NT2/D1 (cell line): ENCODE measurements around the gene MAPK6.
"Not testable (repeated sequence)": the region's sequence is repeated elsewhere in the genome, so short reads cannot be mapped to it uniquely, and the experiment has no call there.

Source experiments
- DNase-seq: peaks from one replicate; pipeline ENCODE4 v3.0.0-alpha.2; 2011; ENCODE audit warnings: low read depth, low spot score
- H3K27me3 ChIP-seq: 2 replicates; pipeline ENCODE4 v1.6.0; 2011; ENCODE audit warnings: mild to moderate bottlenecking; ENCODE audit not compliant: insufficient read length, insufficient read depth
- H3K36me3 ChIP-seq: 2 replicates; pipeline ENCODE4 v1.6.1; 2011; ENCODE audit warnings: mild to moderate bottlenecking, low read length, mixed read lengths; ENCODE audit not compliant: insufficient read depth, insufficient read length
- H3K4me1 ChIP-seq: 2 replicates; pipeline ENCODE4 v1.5.1; 2011; ENCODE audit not compliant: insufficient read depth, insufficient read length
- H3K4me3 ChIP-seq: 2 replicates; pipeline ENCODE4 v1.5.1; 2011; ENCODE audit warnings: low read depth; ENCODE audit not compliant: insufficient read length
- H3K9ac ChIP-seq: 2 replicates; pipeline ENCODE4 v1.6.0; 2011; ENCODE audit warnings: low read depth; ENCODE audit not compliant: insufficient read length
- H3K9me3 ChIP-seq: 2 replicates; pipeline ENCODE4 v1.5.1; 2011; ENCODE audit warnings: mild to moderate bottlenecking, low read length; ENCODE audit not compliant: insufficient read depth
- SUZ12 ChIP-seq: IDR thresholded peaks from 2 replicates; pipeline ENCODE4 v1.6.1; 2011; ENCODE audit not compliant: insufficient read length, insufficient read depth; ENCODE audit errors: extremely low read depth
- YY1 ChIP-seq: IDR thresholded peaks from 2 replicates; pipeline ENCODE4 v1.6.1; 2011; ENCODE audit not compliant: insufficient read length, insufficient read depth
- ZNF274 ChIP-seq: IDR thresholded peaks from 2 replicates; pipeline ENCODE4 v1.6.1; 2011; ENCODE audit warnings: mild to moderate bottlenecking, low read depth, low read length

The MAPK6 gene

GRCh38 chr15:52082197-52083036 lies 63.4 kb downstream of the MAPK6 start:
- no peak overlapping the region for H3K4me3 ChIP-seq
- H3K9ac ChIP-seq: no peak overlapping the region
- TF ChIP-seq ZNF274: no peak
- TF ChIP-seq SUZ12: no peak
- no peak for TF ChIP-seq YY1
- DNase-seq: no peak
- H3K9me3 ChIP-seq: peaks cover 11% of the 10 kb centered on the region
- no peaks in the 10 kb centered on the region for H3K27me3 ChIP-seq
- H3K36me3 ChIP-seq: no peaks in the 10 kb centered on the region
- H3K4me1 ChIP-seq: no peaks in the 10 kb centered on the region

DNA sequence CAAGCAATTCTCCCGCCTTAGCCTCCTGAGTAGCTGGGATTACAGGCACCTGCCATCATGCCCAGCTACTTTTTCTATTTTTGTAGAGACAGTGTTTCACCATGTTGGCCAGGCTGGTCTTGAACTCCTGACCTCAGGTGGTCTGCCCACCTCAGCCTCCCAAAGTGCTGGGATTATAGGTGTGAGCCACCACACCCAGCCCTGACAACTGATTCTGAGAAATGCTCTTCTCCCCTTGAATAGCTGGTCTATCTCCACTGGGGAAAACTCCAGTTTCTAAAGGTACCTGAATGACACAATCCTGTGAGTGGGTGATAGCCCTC lies 64.0 kb downstream of the MAPK6 start:
- H3K9me3 ChIP-seq: peaks cover 11% of the 10 kb centered on the region
- not testable (repeated sequence) for DNase-seq, H3K4me3 ChIP-seq, H3K27me3 ChIP-seq, H3K4me1 ChIP-seq, H3K36me3 ChIP-seq, H3K9ac ChIP-seq

DNA sequence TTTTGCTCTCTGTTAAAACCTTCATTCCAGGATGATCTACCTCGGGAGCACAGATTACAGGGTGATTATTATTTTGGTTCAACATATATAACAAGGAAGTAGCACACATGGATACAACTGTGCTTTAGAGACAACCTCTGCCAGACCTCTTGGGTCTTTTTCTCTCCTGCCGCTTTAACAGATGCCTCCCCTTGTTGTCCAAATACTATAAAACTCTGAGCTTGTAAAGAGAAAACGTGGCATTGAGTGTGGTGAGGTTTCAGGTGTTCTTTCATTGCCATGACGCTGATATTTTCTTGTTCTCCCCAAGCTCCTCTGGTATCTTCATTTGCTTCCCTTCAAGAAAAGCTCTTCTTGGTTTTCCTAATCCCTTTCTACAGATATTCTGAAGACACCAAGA lies 64.6 kb downstream of the MAPK6 start:
- no peak for DNase-seq
- TF ChIP-seq YY1 (no peak), ZNF274 (no peak), SUZ12 (no peak)
- H3K27me3 ChIP-seq: no peaks in the 10 kb centered on the region
- no peak overlapping the region for H3K4me3 ChIP-seq
- no peak overlapping the region for H3K9ac ChIP-seq
- no peaks in the 10 kb centered on the region for H3K4me1 ChIP-seq
- H3K36me3 ChIP-seq: no peaks in the 10 kb centered on the region
- peaks cover 11% of the 10 kb centered on the region for H3K9me3 ChIP-seq

- no peak for TF ChIP-seq YY1
- TF ChIP-seq SUZ12: no peak
- TF ChIP-seq ZNF274: no peak
- DNase-seq: no peak
- H3K36me3 ChIP-seq: no peaks in the 10 kb centered on the region
Observed at GRCh38 chr15:52085299-52085698, 66.3 kb downstream of the MAPK6 start.

DNA sequence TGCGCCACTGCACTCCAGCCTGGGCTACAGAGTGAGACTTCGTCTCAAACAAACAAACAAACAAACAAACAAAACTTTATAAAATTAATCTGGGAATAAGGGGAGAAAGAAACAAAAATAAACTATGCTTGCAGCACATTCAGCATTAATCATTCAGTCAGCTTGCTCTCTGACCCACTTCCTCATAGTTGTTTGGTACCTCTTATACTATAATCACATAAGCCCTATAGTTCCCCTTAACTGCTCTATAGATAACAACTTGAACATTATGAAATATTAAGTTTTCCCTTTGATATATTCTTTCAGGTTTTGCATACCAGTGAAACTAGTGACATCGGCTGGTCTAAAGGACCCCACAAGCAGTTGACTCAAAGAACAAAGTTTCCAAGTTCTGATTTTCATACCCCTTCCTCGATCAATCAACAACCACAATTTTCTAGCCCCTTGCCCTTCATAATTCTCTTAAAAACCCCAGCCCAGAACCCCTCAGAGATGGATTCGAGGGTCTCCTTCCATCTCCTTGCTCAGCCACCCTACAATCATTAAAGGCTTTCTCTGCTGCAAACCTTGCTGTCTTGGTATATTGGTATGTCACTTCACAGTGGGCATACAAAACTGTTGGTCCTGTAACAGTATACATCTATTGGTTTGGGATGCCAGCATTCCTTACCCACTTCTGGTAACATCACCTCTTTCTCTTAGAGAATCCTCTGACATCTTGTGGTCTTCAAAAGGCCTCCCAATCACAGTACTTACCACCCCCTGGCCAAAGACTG lies 67.2 kb downstream of the MAPK6 start:
- no peak for DNase-seq
- TF ChIP-seq YY1 (no peak), SUZ12 (no peak), ZNF274 (no peak)
- Histone ChIP-seq H3K9me3 (peaks cover 11% of the 10 kb centered on the region), H3K4me1 (no peaks in the 10 kb centered on the region), H3K36me3 (no peaks in the 10 kb centered on the region), H3K9ac (no peak overlapping the region), H3K27me3 (no peaks in the 10 kb centered on the region), H3K4me3 (no peak overlapping the region)

More at GRCh38 chr15:52085299-52085698, 66.3 kb downstream of the MAPK6 start:
- Histone ChIP-seq H3K27me3 (no peaks in the 10 kb centered on the region), H3K9ac (no peak overlapping the region), H3K4me1 (no peaks in the 10 kb centered on the region), H3K9me3 (peaks cover 11% of the 10 kb centered on the region), H3K4me3 (no peak overlapping the region)

GRCh38 chr15:52090193-52090592 lies 71.2 kb downstream of the MAPK6 start:
- Histone ChIP-seq H3K9me3 (peaks cover 11% of the 10 kb centered on the region), H3K36me3 (no peaks in the 10 kb centered on the region), H3K9ac (no peak overlapping the region), H3K4me1 (no peaks in the 10 kb centered on the region), H3K27me3 (no peaks in the 10 kb centered on the region), H3K4me3 (no peak overlapping the region)
- TF ChIP-seq ZNF274: no peak
- DNase-seq: no peak

DNA sequence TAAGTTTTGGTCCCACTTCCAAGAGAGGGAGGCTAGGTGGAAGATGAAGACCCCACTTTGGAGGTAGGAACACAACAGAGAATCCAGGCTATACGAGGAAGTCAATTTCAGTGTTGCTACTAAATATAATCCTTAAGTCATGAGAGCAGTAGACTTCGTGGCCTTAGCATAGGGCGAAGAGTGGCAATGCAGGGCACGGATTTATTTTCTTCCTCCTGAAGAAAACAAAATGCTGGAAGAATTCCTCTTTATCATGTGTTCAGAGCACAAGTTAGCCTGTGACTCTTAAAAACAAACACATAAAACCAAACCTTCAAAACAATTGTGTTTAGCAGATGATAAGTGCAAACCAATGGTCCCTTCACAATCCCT lies 74.1 kb downstream of the MAPK6 start:
- no peak for DNase-seq
- H3K9me3 ChIP-seq: no peaks in the 10 kb centered on the region
- no peak overlapping the region for H3K4me3 ChIP-seq
- no peak overlapping the region for H3K9ac ChIP-seq
- no peaks in the 10 kb centered on the region for H3K27me3 ChIP-seq
- no peak for TF ChIP-seq SUZ12
- no peak for TF ChIP-seq YY1
- H3K36me3 ChIP-seq: no peaks in the 10 kb centered on the region
- no peaks in the 10 kb centered on the region for H3K4me1 ChIP-seq
